WTC11 (cell line): ENCODE results near the gene AKT3. TPM values are rescaled to one million over a fixed set of nuclear protein-coding genes. Genes with fewer than 3 reads are reported as not detected.
A peak's percentile ranks its signal among the peaks of the same experiment; 100 is the strongest.
"Not testable (repeated sequence)": the region's sequence is repeated elsewhere in the genome, so short reads cannot be mapped to it uniquely, and the experiment has no call there.

Experiments used
- ATAC-seq: fragments of 200-7000 bp; cut with Tn5 transposase; 2 replicates; pipeline ENCODE4 v1.10.0; 2021; ENCODE audit warnings: mild to moderate bottlenecking, moderate library complexity
- CTCF ChIA-PET: fragments of 300-600 bp; sonication (Branson Sonifier 250); formaldehyde crosslinking; loops from one replicate; lab custom pipeline; 2021; ENCODE audit warnings: antibody characterized with exemption; lab: Charles Lee
- POLR2A ChIA-PET: fragments of 350-600 bp; sonication (Branson Sonifier 250); formaldehyde crosslinking; loops from one replicate; lab custom pipeline; 2021; ENCODE audit warnings: antibody characterized with exemption; lab: Charles Lee
- DNase-seq: peaks from one replicate; pipeline ENCODE4 v3.0.0; 2021; ENCODE audit warnings: low spot score
- H3K27ac Mint-ChIP-seq: 2 replicates; pipeline ENCODE4 v1.8.0; 2021; ENCODE audit warnings: mixed read lengths
- H3K27me3 Mint-ChIP-seq: 2 replicates; pipeline ENCODE4 v1.8.0; 2021; ENCODE audit warnings: low read depth, mild to moderate bottlenecking, moderate library complexity, mixed read lengths
- H3K36me3 Mint-ChIP-seq: 2 replicates; pipeline ENCODE4 v1.8.0; 2021; ENCODE audit warnings: mixed read lengths
- H3K4me1 Mint-ChIP-seq: 2 replicates; pipeline ENCODE4 v1.8.0; 2022; ENCODE audit warnings: mixed read lengths
- H3K4me3 Mint-ChIP-seq: 2 replicates; pipeline ENCODE4 v1.8.0; 2021; ENCODE audit warnings: mild to moderate bottlenecking, moderate library complexity, mixed read lengths
- H3K9me3 Mint-ChIP-seq: 2 replicates; pipeline ENCODE4 v1.8.0; 2021; ENCODE audit warnings: mixed read lengths
- ATF1 ChIP-seq: sonication (generic); formaldehyde crosslinking; IDR thresholded peaks from 2 replicates; pipeline ENCODE4 v1.8.1; 2023; ENCODE audit warnings: mild to moderate bottlenecking, moderate library complexity, missing genetic modification reagents
- CREB1 ChIP-seq: sonication (generic); formaldehyde crosslinking; IDR thresholded peaks from 2 replicates; pipeline ENCODE4 v1.8.0; 2023; ENCODE audit warnings: mild to moderate bottlenecking, missing genetic modification reagents
- FOXJ3 ChIP-seq: sonication (generic); formaldehyde crosslinking; IDR thresholded peaks from 2 replicates; pipeline ENCODE4 v1.9.0; 2021; ENCODE audit warnings: missing genetic modification reagents, mild to moderate bottlenecking, borderline replicate concordance
- FOXP1 ChIP-seq: sonication (generic); formaldehyde crosslinking; IDR thresholded peaks from 2 replicates; pipeline ENCODE4 v1.8.0; 2022; ENCODE audit warnings: missing genetic modification reagents, mild to moderate bottlenecking, moderate library complexity, borderline replicate concordance
- GABPB1 ChIP-seq: sonication (generic); formaldehyde crosslinking; IDR thresholded peaks from 2 replicates; pipeline ENCODE4 v1.8.1; 2023; ENCODE audit warnings: mild to moderate bottlenecking, missing genetic modification reagents
- GRHL2 ChIP-seq: fragments of 250-450 bp; sonication (Bioruptor Pico); IDR thresholded peaks from 2 replicates; pipeline ENCODE4 v1.8.0; 2022; ENCODE audit warnings: mild to moderate bottlenecking, moderate library complexity; ENCODE audit not compliant: insufficient replicate concordance, severe bottlenecking
- GTF2I ChIP-seq: fragments of 250-450 bp; sonication (Bioruptor Pico); conservative IDR thresholded peaks from 2 replicates; pipeline ENCODE4 v1.4.0; 2021; ENCODE audit warnings: mild to moderate bottlenecking
- HMGA2 ChIP-seq: fragments of 250-450 bp; sonication (Bioruptor Pico); IDR thresholded peaks from 2 replicates; pipeline ENCODE4 v1.4.0; 2021; ENCODE audit warnings: mild to moderate bottlenecking, moderate library complexity
- JUN ChIP-seq: sonication (generic); formaldehyde crosslinking; IDR thresholded peaks from 2 replicates; pipeline ENCODE4 v1.8.0; 2023; ENCODE audit warnings: mild to moderate bottlenecking, missing genetic modification reagents
- NFE2L1 ChIP-seq: sonication (generic); formaldehyde crosslinking; IDR thresholded peaks from 2 replicates; pipeline ENCODE4 v1.8.1; 2023; ENCODE audit warnings: missing genetic modification reagents
- NR2C2 ChIP-seq: sonication (generic); formaldehyde crosslinking; IDR thresholded peaks from 2 replicates; pipeline ENCODE4 v1.8.0; 2022; ENCODE audit warnings: mild to moderate bottlenecking, missing genetic modification reagents
- PREB ChIP-seq: sonication (generic); formaldehyde crosslinking; IDR thresholded peaks from 2 replicates; pipeline ENCODE4 v1.8.1; 2022; ENCODE audit warnings: mild to moderate bottlenecking, missing genetic modification reagents, moderate library complexity, borderline replicate concordance
- PRRX2 ChIP-seq: fragments of 250-450 bp; sonication (Bioruptor Pico); IDR thresholded peaks from 2 replicates; pipeline ENCODE4 v1.8.0; 2021; ENCODE audit warnings: mild to moderate bottlenecking
- SMAD3 ChIP-seq: sonication (generic); formaldehyde crosslinking; IDR thresholded peaks from 2 replicates; pipeline ENCODE4 v1.8.0; 2022; ENCODE audit warnings: missing genetic modification reagents, mild to moderate bottlenecking, borderline replicate concordance
- STAT6 ChIP-seq: sonication (generic); formaldehyde crosslinking; conservative IDR thresholded peaks from 2 replicates; pipeline ENCODE4 v1.8.1; 2023; ENCODE audit warnings: mild to moderate bottlenecking, low read depth, missing genetic modification reagents, moderate library complexity
- TEAD4 ChIP-seq: sonication (generic); formaldehyde crosslinking; IDR thresholded peaks from 2 replicates; pipeline ENCODE4 v1.8.0; 2022; ENCODE audit warnings: mild to moderate bottlenecking, missing genetic modification reagents
- ZBTB21 ChIP-seq: sonication (generic); formaldehyde crosslinking; IDR thresholded peaks from 2 replicates; pipeline ENCODE4 v1.8.1; 2023; ENCODE audit warnings: mild to moderate bottlenecking, missing genetic modification reagents, borderline replicate concordance
- ZNF121 ChIP-seq: sonication (generic); formaldehyde crosslinking; IDR thresholded peaks from 2 replicates; pipeline ENCODE4 v1.8.0; 2023; ENCODE audit warnings: missing genetic modification reagents
- ZNF219 ChIP-seq: sonication (generic); formaldehyde crosslinking; IDR thresholded peaks from 2 replicates; pipeline ENCODE4 v1.8.0; 2023; ENCODE audit warnings: missing genetic modification reagents, mild to moderate bottlenecking, borderline replicate concordance
- ZNF263 ChIP-seq: sonication (generic); formaldehyde crosslinking; IDR thresholded peaks from 2 replicates; pipeline ENCODE4 v1.8.1; 2022; ENCODE audit warnings: low read depth, mild to moderate bottlenecking, moderate library complexity, missing genetic modification reagents
- ZNF671 ChIP-seq: fragments of 250-450 bp; sonication (Bioruptor Pico); IDR thresholded peaks from 2 replicates; pipeline ENCODE4 v1.8.0; 2021; ENCODE audit warnings: mild to moderate bottlenecking
- total RNA-seq: library from RNA; stranded (reverse); gene quantifications from 3 replicates; pipeline ENCODE4 v1.2.3, GENCODE V29; 2021
- TF ChIP-seq, protein P1 (sequence below): sonication (generic); formaldehyde crosslinking; IDR thresholded peaks from 2 replicates; pipeline ENCODE4 v1.8.1; 2023; ENCODE audit warnings: mild to moderate bottlenecking, moderate library complexity, missing genetic modification reagents

AKT3 gene
- total RNA-seq, 1 experiment from 2014 or later: 38.5 TPM

GRCh38 chr1:243596431-243597062, 253.5 kb downstream of the AKT3 start:
- ChIA-PET CTCF (no interaction called here), POLR2A (no interaction called here)
- DNase-seq: no peak
- no peaks in the 10 kb centered on the region for H3K27me3 Mint-ChIP-seq
- no peak overlapping the region for H3K4me3 Mint-ChIP-seq
- H3K27ac Mint-ChIP-seq: no peak overlapping the region
- no peak for ATAC-seq
- TF ChIP-seq FOXP1 (CRISPR knock-in tag) (no peak), GABPB1 (CRISPR knock-in tag) (no peak), GRHL2 (CRISPR knock-in tag) (no peak), NFE2L1 (CRISPR knock-in tag) (no peak), GTF2I (CRISPR knock-in tag) (no peak), SMAD3 (no peak), NR2C2 (no peak)
- peaks cover 5% of the 10 kb centered on the region for H3K36me3 Mint-ChIP-seq
- no peaks in the 10 kb centered on the region for H3K4me1 Mint-ChIP-seq
- H3K9me3 Mint-ChIP-seq: peaks cover 5% of the 10 kb centered on the region

DNA sequence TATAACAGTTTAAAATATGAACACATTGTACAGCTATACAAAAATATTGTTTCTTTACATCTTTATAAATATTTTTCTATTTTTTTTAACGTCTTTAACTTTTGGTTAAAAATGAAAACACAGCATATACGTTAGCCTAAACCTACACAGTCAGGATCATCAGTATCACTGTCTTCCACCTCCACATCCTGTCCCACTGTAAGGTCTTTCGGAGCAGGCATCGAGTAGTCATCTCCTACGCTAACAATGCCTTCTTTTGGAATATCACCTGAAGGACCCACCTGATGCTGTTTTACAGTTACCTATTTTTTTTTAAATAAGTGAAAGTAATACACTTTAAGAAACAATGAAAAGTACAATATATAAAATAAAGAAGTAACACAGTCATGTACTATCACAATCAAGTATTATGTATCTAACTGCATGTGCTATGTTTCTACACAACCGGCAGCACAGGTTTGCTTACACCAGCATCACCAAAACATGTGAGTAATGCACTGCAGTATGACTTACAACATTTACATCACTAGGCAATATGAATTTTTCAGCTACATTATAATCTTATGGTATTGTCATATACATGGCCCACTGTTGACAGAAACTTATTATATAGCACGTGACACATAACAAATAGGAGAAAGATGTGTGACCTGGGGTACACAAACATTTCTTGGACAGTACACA, 254.4 kb downstream of the AKT3 start:
- H3K36me3 Mint-ChIP-seq: no peaks in the 10 kb centered on the region
- no peaks in the 10 kb centered on the region for H3K27me3 Mint-ChIP-seq
- ATAC-seq (no peak), DNase-seq (no peak)
- no peak for TF ChIP-seq PRRX2 (CRISPR knock-in tag)
- TF ChIP-seq ZNF263: no peak
- no peak for TF ChIP-seq GTF2I (CRISPR knock-in tag)
- no peak for TF ChIP-seq ZNF671
- TF ChIP-seq HMGA2 (CRISPR knock-in tag): no peak
- no peak for TF ChIP-seq ATF1 (CRISPR knock-in tag)
- TF ChIP-seq, protein P1, sequence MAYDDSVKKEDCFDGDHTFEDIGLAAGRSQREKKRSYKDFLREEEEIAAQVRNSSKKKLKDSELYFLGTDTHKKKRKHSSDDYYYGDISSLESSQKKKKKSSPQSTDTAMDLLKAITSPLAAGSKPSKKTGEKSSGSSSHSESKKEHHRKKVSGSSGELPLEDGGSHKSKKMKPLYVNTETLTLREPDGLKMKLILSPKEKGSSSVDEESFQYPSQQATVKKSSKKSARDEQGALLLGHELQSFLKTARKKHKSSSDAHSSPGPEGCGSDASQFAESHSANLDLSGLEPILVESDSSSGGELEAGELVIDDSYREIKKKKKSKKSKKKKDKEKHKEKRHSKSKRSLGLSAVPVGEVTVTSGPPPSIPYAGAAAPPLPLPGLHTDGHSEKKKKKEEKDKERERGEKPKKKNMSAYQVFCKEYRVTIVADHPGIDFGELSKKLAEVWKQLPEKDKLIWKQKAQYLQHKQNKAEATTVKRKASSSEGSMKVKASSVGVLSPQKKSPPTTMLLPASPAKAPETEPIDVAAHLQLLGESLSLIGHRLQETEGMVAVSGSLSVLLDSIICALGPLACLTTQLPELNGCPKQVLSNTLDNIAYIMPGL: no peak
- TF ChIP-seq STAT6: no peak
- TF ChIP-seq CREB1 (CRISPR knock-in tag): no peak
- no peak for TF ChIP-seq ZNF219
- no peak for TF ChIP-seq PREB (CRISPR knock-in tag)
- TF ChIP-seq ZBTB21: no peak
- H3K4me3 Mint-ChIP-seq: no peak overlapping the region
- ChIA-PET POLR2A (no interaction called here), CTCF (no interaction called here)
- no peaks in the 10 kb centered on the region for H3K4me1 Mint-ChIP-seq
- no peaks in the 10 kb centered on the region for H3K9me3 Mint-ChIP-seq
- no peak overlapping the region for H3K27ac Mint-ChIP-seq

GRCh38 chr1:243594455-243594854, 255.6 kb downstream of the AKT3 start:
- H3K9me3 Mint-ChIP-seq: no peaks in the 10 kb centered on the region
- H3K4me3 Mint-ChIP-seq: no peak overlapping the region
- H3K27me3 Mint-ChIP-seq: no peaks in the 10 kb centered on the region
- H3K27ac Mint-ChIP-seq: no peak overlapping the region
- DNase-seq: no peak
- ChIA-PET POLR2A (no interaction called here), CTCF (no interaction called here)
- TF ChIP-seq TEAD4 (CRISPR knock-in tag): no peak
- no peak for TF ChIP-seq FOXJ3
- TF ChIP-seq JUN (CRISPR knock-in tag): no peak
- TF ChIP-seq ZNF121 (CRISPR knock-in tag): peak; percentile 84
- no peaks in the 10 kb centered on the region for H3K36me3 Mint-ChIP-seq
- no peaks in the 10 kb centered on the region for H3K4me1 Mint-ChIP-seq
- no peak for ATAC-seq

DNA sequence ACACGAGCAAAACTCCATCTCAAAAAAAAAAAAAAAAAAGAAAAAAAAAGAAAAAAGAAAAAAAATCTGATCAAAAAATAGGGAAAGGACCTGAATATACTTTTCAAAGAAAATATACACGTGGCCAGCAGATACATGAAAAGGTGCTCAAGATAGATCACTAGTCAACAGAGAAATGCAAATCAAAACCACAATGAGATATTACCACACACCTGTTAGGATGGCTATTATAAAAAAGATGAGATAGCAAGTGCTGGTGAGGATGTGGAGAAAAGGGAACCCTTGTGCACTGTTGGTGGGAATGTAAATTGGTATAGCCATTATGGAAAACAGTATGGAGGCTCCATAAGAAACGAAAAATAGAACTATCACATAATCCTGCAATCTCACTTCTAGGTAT, 260.8 kb downstream of the AKT3 start:
- H3K27me3 Mint-ChIP-seq, ATAC-seq, POLR2A ChIA-PET, DNase-seq, CTCF ChIA-PET, H3K27ac Mint-ChIP-seq, H3K4me1 Mint-ChIP-seq, H3K4me3 Mint-ChIP-seq: not testable (repeated sequence)
- H3K9me3 Mint-ChIP-seq: peaks cover 21% of the 10 kb centered on the region
- peaks cover 17% of the 10 kb centered on the region for H3K36me3 Mint-ChIP-seq
